ENCODE results near the gene EML1.
A peak's percentile ranks its signal among the peaks of the same experiment; 100 is the strongest.

The EML1 gene

DNA sequence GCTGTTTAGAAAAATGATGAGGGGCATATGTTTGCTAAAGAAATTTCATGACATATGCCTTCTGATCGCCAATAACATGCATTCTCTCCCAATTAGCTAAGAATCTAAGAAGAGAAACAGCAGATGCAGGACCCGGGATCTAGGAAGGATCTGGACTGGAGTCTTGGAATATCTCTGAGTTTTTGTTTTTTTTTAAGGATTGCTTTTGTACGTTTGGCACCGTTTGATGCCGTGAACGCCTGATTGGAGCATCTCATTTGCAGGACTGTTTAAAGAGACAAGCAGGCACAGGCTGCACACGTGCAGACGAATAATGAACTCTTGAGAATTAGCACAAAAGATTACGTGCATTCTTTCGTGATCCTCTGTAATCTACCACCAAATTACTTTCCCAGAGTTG is 13.6 kb downstream of the EML1 start:
- no peak for DNase-seq

- no peak for DNase-seq
Observed at GRCh38 chr14:99807413-99808153, 14.4 kb downstream of the EML1 start.

DNA sequence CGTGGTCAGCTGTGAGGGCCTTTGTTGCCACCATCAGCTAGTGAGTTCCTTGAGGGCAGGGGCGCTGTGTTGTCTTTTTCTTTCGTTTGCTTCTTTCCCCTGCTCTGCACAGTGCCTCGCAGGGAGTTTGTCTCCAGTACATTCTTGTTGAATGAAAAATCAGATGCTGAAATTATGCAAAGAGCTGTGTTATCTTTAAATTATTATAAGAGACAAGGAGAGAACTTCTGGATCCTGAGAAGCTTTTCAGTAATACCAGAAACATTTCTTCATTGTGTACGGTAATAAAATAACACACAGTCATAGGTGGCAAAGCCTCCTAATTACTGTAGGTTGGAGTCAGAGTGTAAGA is 14.9 kb downstream of the EML1 start:
- DNase-seq = no peak

- no peak for DNase-seq
Observed at GRCh38 chr14:99808515-99808914, 15.3 kb downstream of the EML1 start.

DNA sequence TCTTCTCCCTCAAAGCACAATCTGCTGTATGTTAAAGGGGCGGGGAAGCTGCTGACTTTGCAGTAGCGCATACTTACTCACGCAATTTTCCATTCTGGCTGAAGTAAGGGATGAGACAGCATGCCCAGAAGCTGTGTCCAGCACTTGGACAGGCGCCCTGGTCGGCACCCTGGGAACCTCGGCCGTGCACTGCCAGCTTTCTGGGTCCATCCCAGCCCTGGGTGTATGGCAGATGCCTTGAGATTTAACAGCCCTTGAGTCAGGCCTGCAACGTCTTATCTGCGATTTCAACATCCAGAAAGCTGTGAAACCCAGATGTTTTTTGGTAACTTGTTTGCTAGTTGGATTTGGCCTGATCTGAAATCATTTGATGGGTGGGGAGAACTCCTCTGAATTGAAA is 16.1 kb downstream of the EML1 start:
- no peak for DNase-seq

GRCh38 chr14:99809859-99810558 is 16.8 kb downstream of the EML1 start:
- DNase-seq = no peak

DNA sequence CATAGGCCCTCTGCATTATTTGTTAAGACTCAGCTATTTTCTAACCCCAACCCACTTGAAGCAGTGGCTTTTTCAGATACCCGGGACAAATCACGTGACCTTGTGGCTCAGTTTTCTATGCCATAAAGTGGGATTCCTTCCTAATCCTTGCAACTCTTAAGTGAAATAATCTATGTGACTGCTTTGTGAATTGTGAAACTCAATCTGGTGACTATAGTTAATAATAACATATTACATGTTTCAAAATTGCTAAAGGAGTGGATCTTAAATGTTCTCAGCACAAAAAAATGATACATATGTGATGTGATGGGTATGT is 17.3 kb downstream of the EML1 start:
- no peak for DNase-seq

DNA sequence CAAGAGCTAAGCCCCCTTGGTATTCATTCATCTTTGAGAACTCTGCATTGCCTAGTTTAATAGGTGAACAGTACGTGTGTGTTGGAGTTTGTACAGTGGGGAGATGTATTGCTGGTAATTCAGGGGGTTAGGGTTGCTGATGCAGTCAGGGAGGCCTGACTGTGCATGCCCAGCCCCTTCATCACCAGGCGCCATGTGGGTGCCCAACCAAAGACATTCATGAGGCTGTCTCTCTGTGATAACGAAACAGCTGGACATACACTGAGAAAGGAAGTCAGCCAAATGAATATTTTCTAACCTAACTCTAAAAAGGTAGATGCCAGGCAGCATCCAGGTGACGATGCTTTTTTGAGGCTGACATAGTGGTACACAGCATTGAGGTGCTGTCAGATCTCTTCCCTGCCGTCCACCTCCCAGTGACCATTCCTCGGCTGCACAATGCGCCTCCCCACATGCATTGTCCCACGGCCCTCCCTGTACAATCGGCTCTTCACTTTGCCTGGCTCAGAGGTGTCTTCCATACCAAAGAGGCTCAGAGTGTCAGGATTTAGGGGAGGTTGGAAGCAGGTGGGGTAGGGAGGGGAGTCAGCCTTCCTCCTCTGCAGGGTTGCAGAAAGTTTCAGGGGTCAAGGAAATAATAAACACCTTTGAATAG is 19.0 kb downstream of the EML1 start:
- no peak for DNase-seq

- no peak for DNase-seq
Observed at GRCh38 chr14:99812892-99813291, 19.7 kb downstream of the EML1 start.

- no peak for DNase-seq
Observed at GRCh38 chr14:99815696-99816095, 22.5 kb downstream of the EML1 start.

DNA sequence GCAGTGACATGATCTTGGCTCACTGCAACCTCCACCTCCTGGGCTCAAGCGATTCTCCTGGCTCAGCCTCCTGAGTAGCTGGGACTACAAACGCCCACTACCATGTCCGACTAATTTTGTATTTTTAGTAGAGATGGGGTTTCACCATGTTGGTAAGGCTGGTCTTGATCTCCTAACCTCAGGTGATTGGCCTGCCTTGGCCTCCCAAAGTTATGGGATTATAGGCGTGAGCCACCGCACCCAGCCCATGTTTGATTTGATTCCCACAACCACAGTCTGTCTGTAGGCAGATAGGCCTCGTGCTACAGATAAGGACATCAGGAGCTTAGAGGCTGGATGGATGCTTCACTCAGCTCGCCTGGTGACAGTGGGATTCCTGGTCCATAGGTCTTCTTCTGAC is 23.0 kb downstream of the EML1 start:
- DNase-seq = no peak

DNA sequence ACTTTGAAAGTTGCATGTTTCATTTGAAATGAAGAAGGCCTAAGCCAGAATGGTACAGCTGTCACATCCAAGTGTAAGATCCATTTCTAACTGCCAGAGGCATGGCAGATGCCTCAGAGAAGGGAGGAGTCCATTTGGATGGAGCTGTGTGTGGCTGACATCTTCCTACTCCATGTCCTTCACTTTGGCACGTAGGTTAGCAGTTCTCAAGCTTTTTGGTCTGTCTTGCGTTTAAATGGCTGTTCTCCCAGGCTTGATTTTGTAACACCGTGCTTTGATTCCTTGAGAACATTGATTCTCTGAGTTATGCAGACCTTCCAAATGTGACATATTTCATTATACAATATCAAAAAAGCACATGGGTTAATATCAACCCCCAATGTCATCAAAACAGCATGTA is 23.4 kb downstream of the EML1 start:
- DNase-seq = no peak

GRCh38 chr14:99817331-99817730 is 24.1 kb downstream of the EML1 start:
- DNase-seq = no peak

GRCh38 chr14:99818503-99819036 is 25.4 kb downstream of the EML1 start:
- DNase-seq = no peak

DNA sequence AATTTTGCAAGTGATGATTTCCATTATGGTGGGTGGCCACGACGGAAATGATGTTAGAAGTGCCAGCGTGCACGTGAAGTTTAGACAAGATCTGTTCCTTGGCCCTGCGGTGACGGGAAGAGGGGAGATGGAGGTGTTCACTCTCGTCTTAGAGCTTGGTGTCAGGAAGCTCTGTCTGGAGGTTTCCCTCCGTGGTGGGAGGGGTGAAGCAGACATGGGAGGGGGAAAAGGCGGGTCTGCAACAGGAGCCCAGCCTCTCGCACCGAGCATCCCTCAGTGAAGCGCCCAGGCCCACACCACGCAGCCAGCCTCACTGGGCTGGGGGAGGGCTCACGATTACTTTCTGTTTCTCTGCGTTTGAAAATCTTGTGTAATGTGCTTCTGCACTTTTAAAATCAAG is 26.3 kb downstream of the EML1 start:
- DNase-seq = peak in 1 of 2 donors; percentile 24

GRCh38 chr14:99820702-99821331 is 27.6 kb downstream of the EML1 start:
- DNase-seq = no peak

- DNase-seq = peak in 1 of 2 donors; percentile 16
Observed at GRCh38 chr14:99821519-99822508, 28.6 kb downstream of the EML1 start.

DNA sequence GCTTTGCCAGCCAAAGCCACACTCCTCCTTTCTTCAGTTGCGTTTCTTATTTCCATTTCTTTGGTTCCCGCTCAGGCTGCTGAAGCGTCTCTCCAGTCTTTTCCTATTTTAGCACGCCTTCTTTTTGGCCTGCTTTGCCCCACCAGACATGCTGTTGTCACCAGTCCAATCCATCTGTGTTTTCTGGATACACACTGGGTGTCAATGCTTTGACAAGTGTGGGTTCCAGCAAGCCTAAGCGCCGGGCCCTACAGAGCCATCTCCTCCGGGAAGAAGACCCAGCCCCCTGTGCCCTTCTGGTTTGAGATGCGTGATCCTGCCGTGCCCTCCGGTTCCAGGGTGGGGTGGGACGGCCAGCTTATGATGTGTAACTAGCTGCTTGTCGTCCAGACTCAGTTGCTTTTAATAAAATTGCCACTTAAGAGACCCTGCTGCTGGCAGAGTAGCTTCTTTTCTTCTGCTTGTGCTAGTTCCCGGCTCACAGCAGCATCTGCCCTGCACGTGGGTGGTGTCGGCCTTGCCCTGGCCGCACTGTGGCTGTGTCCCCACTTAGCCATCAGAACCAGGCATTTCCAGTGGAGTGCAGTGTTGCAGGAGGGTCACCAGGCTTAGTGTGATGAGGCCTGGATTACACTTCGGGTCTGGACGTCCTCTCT is 29.7 kb downstream of the EML1 start:
- no peak for DNase-seq

- no peak for DNase-seq
Observed at GRCh38 chr14:99824776-99825175, 31.6 kb downstream of the EML1 start.

DNA sequence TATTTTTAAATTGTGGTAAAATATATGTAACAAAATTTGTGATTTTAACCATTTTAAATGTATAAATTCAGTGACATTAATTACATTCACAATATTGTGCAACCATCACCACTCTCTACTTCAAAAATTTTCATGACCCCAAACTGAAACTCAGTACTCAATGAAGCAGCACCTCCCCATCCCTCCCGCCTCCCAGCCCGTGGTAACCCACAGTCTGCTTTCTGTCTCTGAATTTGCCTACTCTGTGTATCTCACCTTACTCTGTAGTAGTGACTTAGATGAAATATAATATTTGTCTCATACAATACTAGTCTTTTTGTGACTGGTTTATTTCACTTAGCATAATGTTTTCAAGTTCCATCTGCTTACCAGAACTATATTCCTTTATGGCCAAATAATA is 36.2 kb downstream of the EML1 start:
- DNase-seq = no peak

GRCh38 chr14:99831303-99831702 is 38.1 kb downstream of the EML1 start:
- no peak for DNase-seq

Data from stimulated activated CD4-positive, alpha-beta T cell treated with anti-CD3 and anti-CD28 coated beads, Interleukin-2, amount 100 ng/mL, for 24 hours (primary cell).